HG03558 (cell line): Measurements from ENCODE around the gene KCNMA1.

Source experiments
- ATAC-seq: cut with Tn5 transposase; IDR thresholded peaks from one replicate; pipeline ENCODE4 v1.9.1; 2021; ENCODE audit warnings: moderate number of reproducible peaks; ENCODE audit not compliant: unreplicated experiment; ENCODE audit errors: extremely low read depth

Gene KCNMA1

DNA sequence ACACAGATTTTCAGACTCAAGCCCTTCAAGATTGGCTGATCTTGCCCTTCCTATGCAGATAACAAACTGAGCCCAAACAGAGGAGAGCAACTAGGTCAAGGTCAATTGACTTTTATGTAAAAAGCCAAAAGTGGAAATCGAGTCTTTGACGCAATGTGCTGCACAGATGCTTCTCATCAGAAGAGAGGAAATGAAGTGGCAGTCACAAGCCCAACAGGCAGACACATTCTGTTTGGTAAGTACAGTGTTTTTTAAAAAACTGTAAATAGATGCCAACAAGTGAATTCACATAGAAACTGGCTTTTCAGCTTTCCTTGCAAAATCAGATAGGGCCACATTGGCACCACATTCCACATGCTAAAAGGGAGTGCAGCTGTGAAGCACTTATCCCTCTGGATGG lies 606.6 kb downstream of the KCNMA1 start:
- ATAC-seq, result no peak

DNA sequence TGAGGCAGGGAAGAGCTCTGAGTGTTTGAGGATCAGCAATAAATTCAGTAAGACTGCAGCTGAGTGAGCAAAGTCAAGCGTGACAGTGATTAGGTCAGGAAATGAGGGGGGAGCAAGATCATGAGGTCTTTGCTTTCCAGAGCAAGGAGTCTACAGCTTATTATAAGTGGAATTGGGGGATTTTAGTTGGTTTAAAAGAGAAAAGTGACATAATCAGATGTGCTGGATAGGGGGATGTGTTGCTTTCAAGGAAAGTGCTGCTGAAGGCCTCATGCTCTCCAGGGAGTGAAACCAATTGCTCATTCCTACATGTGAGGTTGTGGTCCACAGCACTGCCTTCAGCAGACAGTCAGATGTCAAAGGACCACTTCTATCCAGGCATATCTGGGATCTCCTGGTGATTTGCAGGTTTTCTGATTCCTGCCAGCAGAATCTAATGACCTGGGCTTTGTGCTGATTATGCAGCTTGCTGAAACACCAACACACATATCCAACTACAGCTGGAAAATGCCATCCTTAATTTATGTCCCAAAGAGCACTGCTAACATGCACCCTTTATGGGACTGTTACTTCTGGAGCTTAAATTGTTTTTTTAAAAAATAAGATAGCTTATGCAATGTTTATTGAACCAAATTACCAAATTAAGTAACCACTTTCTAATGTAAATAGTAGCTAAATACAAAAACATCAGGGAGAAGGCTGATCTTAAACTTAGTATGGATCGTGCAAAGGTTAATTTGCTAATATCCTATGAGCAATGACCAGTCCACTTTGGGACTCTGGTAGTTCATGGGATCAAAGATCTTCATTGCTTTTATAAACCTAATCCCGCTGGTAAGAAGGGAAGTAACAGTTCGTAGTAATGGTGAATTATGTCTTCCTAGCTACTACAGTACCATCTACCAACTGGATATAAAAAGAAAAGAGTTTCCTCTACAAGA lies 607.6 kb downstream of the KCNMA1 start:
- ATAC-seq, result no peak

DNA sequence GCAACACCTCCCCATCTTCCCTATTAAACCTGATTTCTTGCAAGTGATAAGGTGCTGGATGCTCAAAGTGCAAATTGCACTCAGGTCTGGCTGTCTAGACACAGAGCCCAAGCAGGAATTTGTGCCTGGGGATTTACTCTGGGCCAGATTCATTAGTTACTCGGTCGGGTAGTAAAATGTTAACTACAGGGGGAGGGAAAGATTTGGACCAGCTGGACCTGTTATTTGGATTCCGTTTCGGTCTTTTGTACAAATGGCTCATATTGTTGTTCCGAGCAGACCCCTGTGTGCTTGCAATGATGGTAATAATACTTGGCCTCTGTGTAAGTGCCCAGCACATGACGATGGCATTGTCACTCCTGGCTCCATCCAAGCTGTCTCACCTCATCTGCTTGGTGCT lies 609.6 kb downstream of the KCNMA1 start:
- no peak for ATAC-seq

DNA sequence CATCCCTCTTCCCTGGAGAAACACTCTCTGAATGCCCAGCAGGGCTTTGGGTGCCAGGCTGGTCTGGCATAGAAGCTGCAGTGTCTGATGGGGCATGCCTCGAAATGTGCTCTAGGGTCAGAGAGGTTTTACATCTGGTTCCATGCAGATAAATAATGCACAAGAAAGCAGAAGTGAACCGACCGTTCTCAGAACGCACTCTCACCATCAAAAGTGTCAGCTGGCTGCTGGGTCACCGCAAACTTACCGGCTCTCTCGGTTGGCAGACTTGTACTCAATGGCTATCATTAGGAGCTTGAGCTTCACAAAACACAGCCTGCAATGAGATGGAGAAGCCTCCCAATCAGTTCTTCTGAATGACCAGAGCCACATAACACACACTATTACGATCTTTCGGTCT lies 610.0 kb downstream of the KCNMA1 start:
- ATAC-seq, result peak; percentile 64

DNA sequence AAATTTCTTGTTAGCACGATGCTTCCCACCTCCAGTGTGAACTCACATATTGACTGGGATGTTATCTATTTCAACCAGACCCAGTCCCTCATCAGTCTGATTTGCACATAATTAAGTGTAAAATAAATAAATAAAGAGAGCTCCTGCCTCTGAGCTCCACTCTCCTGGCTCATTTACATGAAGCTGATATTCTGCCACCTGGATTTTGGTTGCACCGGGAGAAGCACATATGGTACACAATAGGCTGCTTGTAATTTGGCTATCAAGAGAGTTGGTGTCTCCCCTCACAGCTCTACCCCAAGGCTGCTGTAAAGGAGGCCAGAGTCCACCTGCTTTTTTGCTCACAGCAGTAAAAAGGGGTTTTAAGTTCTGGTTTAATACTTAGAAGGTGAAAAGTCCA lies 610.5 kb downstream of the KCNMA1 start:
- ATAC-seq, result no peak

DNA sequence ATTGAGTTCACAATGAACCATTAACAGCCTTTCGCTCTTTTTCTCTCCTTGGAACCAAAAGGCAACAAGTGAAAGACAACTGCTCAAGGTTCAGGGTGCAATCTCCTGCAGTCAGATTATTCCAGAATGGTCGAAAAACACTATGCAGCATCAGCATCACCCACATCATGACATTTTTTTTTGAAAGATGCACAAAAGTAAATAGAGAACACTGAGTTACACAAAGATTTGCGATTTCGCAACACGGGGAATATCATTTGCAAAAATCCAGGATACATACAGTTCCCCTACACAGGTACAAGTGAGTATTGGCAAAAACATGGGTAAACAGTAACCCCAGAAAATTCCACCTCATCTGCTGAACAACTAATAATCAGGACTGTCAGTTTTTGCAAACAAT lies 611.5 kb downstream of the KCNMA1 start:
- ATAC-seq, result no peak

DNA sequence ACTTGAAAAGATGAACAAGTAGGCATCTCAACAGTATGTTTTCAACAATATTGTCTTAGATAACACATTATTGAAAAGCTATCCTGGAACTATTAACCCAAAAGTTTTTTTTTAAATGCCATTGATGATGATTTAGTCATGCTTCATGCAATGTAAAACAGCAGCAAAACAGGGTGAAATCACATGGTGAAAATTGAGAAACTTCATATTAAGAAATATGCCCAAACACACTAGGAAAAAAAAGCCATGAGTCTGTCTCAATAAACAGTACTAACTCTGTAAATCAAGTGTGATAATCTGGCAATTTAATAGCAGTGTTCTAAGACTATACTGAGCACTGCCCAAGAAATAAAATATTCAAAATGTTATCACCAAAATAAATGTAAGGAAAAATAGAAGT lies 613.1 kb downstream of the KCNMA1 start:
- ATAC-seq, result no peak

DNA sequence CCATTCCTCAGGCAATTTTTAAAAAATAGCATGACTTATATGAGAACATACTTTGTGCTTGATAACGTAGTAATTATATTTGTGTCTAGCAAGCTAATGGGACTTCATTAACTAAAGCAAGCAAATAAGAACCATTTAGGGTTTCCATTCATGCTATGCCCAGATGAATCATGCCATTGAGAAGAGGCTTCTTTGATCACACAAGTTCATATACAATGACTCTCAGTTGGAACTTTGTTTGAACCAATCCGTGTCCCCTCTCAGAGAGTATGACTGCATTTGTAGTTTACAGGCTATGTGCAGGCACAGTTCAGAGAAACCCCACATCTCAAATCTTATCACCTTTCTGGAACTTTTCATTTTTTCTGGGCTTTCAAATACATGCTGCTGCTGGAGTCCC lies 614.2 kb downstream of the KCNMA1 start:
- ATAC-seq, result no peak

DNA sequence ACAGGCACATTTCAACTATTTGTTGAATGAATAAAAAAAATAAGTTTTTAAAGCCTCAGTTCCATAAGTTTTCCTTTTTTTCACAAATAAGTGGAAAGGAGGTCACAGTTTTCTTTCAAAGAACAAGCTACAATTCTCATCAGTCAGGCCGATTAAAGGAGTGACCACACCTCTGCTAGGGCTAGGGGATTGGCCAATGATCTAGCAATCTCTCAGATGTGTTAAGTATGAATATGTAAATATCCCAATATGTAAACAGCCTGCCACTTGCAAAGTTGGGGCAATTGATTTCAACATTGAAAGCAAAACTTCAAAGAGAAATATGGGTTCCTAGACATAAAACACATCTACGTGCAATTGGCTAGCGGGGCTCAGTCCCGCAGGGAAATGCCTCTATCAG lies 614.9 kb downstream of the KCNMA1 start:
- ATAC-seq, result no peak

DNA sequence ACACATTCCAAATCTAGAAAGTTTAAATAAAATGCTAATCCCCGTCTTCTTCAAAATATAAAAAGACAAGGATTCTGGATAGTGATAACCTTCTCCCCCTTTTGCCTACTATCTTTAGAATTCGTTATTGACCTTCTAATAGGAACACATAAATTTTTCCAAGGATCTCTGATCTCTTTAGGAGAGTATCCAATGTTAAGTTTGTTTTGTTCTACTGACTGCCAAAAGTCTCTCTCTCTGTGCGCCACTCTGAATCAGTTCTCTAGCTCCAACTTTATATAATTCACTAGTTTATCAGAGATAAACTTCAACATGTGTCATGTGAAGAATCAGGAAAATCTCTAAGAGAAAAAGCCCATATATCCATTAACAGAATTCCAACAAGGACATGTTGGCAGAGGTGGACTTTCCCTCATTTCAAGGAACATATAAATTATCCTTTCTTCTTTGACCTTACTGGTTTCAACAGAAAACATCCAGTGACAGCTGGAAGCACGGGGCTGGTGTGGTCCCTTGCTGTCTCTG lies 615.6 kb downstream of the KCNMA1 start:
- ATAC-seq, result no peak

DNA sequence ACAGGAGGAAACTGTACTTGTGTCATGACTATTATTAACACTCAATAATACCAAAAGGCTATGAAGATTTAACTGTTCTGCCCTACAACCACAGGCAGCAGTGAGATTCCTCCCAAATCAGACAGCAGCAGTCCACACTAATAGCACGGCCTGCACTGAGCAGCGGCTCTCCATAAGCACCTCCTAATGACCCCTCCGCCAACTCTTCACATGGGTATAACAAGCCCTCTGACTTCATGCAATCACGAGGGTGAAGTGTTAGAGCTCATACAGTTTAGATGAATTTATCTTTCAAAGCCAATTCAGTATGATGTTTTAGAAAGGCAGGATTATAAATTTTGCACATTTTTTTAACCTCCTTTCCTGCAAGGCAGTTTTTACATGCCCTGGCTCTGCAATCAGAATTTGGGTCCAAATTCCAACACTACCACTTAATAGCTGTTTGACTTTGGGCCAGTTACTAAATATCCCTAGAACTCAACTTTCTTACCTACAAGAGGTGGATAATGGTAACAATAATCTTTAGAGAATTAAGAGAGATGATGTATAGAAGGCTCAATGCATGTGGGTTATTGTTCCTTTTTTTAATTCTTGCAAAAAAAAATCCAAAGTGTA lies 617.1 kb downstream of the KCNMA1 start:
- no peak for ATAC-seq

DNA sequence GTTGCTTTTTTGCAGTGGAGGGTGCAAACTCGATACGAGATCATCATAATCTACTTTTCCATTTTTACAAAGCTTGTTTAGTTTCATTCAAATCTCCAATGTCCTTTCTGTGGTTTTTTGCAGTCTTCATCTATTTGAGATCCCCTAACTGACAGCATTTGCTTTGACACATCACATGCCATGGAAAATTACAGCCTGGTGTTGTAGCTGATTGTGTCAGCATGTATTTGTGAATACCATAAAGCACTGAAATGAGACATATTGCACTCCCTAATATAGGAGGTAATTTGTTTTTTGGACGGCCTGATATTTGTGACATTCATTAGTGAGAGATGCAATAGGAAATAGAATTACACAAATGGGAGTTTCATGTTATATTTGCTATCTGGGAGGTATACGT lies 620.8 kb downstream of the KCNMA1 start:
- no peak for ATAC-seq

DNA sequence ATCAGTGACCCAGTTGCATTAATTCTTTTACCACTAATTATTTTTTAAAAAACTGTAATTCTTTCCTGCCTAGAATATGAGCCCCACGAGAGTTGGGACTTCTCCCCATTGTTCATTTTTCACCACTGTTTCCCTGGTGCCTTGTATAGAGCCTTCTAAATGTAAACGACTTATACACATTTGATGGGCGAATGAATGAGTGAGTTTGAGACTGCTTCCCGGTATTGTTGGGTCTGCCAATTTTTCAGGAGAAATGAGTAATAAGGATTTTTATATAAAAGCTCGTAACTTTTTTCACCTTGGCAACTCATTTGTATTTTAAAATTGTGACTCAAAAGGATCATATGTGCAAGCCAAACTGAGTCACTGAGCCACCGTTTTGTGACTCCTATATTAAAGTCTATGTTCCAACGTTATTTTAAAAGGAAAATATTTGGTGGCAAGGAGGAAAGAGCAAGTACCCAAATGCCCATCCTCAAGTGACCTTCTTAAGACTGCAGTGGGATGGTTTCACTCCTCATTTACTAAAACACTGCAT lies 621.3 kb downstream of the KCNMA1 start:
- no peak for ATAC-seq

DNA sequence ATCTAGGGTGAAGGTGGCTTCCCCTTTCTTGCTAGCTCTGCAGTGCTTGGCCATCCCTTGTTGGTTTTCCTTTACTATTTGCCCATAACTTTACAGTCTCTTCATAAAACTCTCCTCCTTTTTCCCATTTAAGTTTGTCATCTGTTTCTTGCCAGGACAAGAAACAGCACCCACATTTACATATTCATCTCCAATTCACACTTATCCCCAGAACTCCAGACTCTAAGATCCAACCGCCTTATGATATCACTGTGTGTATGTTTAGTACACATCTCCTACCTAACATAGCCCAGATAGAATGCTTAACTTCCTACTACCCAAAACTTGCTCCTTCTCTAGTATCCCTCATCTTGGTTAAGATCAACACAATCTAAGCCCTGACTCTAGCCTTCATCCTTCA lies 622.2 kb downstream of the KCNMA1 start:
- ATAC-seq, result no peak

DNA sequence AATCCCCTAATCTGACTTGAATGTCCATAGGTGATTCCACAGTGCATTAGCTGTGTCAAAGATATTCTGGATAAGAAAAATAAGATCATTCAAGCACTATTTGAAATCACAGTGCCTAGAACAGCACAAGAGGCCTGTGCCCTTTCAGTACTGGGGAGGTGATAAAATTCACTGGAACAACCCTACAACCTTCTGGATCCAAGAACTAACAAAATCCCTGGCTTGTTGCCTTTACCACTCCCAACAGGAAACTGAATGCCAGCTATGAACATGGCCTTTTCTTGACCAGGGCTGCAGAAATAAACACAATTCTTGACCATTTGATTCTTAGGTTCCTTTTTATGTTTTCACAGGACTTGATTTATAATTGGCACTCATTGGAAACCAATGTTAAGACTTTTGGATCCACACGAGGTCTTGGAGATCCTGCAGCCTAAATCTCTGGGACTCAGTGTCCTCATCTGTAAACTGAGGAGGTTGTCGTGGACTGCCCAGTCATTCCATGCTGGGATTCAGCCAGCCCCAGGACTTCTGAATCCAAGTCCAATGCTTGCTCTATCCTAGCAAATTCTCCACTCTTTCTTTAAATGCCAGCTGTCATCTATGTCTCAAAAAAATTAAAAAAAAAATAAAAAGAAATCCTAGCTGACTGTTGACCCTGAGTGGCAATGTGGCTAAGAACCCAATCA lies 624.7 kb downstream of the KCNMA1 start:
- ATAC-seq, result no peak

DNA sequence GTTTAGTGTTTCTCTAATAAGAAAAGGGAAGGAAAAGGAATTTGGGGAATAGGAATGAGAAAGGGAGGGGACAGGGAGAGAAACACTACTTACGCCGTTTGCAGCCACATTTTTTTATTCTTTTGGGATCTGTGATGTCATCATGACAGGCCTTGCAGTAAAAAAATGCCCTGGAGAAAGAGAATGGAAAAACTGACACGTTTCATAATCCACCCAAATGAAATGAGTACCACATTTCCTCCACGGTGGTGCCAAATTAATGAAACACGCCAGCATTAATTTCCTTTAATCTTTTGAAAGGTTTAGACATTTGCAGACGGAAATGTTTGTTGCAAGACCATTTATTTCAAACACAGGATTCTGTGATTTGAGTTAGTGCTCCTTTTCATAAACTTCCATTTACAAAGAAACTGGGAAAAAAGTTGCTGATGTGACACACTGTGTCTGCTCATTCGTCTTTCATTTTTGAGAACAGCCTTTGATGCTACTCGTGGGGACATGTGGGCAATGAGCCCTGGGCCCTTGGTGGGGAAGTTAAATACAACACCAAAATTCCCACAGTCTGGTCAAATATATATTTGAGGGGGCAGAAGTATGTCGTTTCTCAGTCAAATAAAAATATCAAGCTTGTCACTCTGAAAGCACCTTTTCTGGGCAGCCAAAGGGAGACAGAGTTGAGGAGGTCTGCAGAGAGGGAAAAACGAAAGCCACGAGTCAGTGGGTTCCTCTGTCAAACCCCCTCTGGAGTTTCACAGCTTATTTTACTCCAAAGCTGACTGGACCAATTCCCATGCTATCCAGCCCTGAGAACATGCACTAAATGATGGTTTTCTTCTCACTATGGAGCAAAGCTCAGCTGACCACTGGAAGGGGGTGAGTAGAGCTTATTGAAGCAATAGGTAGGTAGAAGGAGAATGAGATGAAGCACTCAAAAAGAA lies 625.5 kb downstream of the KCNMA1 start:
- no peak for ATAC-seq

DNA sequence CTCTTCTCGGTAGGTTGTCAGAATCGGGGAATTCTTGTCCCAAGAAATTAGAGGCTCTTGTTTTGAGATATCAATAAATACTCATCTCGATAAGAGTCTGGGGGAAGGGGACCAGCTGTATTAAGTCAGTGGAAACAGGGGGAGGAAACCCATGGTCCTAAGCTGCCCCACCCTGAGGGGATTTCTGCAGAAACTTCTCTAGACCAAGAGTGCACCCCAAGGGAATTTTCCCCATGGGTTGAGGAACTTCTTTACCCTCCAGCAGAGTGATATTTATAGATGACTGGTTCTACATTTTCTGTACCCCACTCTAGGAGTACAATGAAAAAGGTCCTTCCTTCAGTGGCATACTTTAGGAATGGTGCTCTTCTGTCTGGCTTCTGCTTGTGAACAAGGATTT lies 627.2 kb downstream of the KCNMA1 start:
- ATAC-seq, result no peak

DNA sequence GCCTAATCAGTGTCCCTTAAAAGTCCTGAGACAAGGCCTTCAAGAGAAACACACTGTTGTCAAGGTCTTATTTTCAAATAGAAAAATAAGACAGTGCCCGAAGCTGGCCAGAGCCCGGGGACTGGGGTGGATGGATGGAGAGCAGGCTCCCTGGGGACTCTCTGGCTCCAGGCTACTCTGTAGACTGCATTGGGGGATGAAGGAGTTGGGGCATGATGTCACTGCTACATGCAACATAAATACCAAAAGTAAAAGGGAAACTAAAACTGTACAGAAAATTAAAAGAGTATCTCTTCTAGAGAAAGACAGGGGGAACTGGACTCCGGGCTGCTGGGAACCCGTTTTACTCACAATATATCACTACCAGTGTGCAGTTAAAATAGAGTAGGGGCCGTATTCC lies 629.8 kb downstream of the KCNMA1 start:
- ATAC-seq, result peak; percentile 77

DNA sequence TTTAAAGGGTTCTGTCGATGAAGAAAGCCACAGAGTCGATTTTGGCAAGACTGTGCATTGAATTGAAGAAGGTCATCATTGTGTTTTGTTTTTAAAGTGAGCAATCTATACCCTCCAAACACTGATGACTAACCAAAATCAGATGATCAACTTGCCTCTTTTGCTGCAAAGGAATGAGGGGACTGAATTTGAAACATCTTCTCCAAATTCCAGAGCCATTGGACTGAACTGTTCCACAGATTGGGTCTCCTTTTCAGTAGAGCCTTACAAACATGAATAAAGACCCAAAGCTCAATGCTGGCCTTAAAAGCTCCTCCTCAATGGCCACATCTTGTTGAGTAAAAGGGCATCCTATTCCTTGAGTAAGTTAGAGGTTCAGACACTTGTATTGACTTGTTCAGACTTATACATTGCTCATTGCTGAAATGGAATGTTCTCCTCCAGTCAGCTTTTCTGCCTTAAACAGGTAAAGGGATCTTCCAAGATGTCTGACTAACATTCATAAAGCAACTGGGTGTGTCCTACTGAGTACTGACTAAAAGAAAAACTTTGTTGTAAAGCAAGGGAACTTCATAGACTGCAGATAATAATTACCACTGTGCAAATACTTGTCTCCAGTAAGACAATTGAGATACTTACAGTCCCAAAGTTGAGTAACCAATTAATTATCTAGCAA lies 630.6 kb downstream of the KCNMA1 start:
- no peak for ATAC-seq
